NCI-H226 (cell line): ENCODE data around the gene DAB1.

Experiments
- DNase-seq: peaks from one replicate; pipeline ENCODE4 v3.0.0-alpha.2; 2015

DAB1 gene

GRCh38 chr1:57010511-57010910 is 413.3 kb downstream of the DAB1 start:
- no peak for DNase-seq

GRCh38 chr1:57007948-57008347 is 415.9 kb downstream of the DAB1 start:
- DNase-seq = no peak

- DNase-seq = no peak
These were observed 416.4 kb downstream of the DAB1 start for GRCh38 chr1:57007472-57007871.

DNA sequence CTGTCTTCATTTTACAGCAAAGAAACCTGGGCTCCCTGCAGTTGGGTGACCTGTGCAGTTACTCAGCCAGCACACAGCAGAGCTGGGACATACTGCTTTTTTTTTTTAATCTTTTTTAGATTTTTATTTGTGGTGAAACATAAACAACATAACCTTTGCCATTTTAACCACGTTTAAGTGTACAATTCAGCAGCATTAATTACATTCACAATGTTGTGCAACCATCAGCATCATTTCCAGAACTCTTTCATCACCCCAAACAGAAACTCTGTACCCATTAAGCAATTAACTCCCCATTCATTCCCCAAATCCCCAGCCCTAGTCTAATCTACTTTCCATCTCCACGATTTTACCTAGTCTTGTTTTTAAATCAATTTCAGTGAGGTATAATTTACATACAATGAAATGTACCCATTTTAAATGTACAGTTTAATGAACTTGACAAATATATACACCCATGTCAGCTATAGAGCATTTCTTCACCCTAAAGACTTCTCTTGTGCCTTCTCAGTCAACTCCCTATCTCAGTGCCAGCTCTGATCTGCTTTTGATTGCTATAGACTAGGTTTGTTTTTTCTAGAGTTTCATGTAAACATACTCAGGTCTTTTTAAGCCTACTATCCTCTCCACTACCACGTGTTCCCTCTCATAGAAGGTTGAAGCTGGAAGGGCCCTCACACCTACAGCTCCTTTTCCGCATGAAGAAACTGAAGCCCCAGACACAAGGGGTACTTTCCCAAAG is 420.3 kb downstream of the DAB1 start:
- DNase-seq = no peak

- no peak for DNase-seq
These were observed 428.3 kb downstream of the DAB1 start for GRCh38 chr1:56995414-56996100.

GRCh38 chr1:56993475-56993874 is 430.4 kb downstream of the DAB1 start:
- DNase-seq = no peak

GRCh38 chr1:56992318-56993125 is 431.3 kb downstream of the DAB1 start:
- DNase-seq = no peak

- no peak for DNase-seq
These were observed 432.3 kb downstream of the DAB1 start for GRCh38 chr1:56991576-56991975.

- no peak for DNase-seq
These were observed 437.5 kb downstream of the DAB1 start for GRCh38 chr1:56986397-56986796.

GRCh38 chr1:56985857-56986256 is 438.0 kb downstream of the DAB1 start:
- no peak for DNase-seq

DNA sequence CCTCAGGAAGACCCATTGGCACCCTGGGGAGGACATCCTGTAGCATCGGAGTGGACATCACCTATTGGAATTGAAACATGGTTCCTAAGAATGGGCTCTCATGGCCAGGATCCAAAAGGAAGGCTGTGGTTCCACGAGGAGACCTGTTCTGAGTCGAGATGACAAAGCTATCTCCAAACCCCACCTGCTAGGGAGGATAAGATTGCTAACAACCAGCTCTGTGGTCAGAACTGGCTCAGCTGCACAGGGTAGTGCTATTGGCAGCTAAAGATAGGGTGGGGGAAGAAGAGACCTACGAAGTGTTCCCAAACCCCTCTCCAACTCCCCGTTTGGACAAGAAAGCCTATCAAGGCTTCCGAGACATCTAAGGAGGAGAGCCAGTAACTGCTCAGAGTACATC is 440.4 kb downstream of the DAB1 start:
- no peak for DNase-seq

DNA sequence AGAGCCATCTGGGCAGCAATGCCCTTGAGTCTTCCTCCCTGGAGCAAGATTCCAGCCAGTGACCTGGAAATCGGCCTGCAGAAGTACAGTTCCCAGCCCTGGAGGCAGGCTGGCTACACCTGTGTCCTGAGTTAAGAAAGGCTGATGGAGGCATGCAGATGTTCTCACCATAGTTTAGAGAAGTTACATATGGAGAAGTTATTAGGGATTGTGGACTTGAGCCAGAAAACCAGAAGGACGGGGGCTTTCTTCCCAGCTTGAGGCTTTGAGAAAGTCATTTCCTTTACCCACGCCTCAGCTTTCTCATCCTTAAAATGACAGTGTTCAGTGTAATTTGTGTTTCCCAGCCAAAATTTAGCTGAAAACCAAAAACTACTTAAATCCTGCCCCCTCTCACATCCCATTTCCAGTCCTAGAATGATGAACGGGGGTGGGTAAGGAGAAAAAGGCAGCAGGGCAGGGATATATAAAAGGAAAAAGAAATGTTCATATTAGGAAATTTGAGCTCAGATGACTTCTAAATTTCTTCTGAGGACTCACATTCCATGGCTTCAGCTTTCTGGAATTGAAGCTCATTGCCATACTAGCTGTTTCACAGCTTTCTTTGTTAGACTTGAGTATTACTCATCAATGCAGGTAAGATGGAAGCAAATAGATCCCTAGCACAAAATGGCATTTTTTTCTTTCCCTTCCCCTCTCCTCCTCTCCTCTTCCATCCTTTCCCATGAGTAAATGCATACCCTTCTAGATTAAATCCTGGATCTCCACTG is 443.7 kb downstream of the DAB1 start:
- no peak for DNase-seq

GRCh38 chr1:56978819-56979218 is 445.0 kb downstream of the DAB1 start:
- no peak for DNase-seq

DNA sequence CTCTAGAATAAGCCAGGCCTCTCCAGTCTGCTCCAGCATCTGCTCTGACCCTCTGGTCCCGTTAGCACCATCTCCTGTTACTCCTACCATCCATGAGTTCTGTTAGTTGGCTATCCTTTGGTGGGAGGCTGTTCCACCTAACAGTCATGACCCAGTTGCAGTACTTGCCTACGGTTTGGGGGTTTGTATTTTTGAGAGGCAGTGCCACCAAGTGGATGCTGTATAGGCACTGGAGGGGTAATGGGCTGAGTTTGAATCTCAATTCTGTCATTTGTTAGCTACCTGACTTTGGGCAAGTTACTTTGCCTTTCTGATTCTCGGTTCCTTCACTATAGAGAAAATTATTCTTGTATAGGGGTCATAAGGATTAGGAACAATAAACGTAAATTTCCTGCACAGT is 445.9 kb downstream of the DAB1 start:
- no peak for DNase-seq

- DNase-seq = no peak
These were observed 448.4 kb downstream of the DAB1 start for GRCh38 chr1:56975446-56975845.

GRCh38 chr1:56973923-56974742 is 449.7 kb downstream of the DAB1 start:
- DNase-seq = no peak

DNA sequence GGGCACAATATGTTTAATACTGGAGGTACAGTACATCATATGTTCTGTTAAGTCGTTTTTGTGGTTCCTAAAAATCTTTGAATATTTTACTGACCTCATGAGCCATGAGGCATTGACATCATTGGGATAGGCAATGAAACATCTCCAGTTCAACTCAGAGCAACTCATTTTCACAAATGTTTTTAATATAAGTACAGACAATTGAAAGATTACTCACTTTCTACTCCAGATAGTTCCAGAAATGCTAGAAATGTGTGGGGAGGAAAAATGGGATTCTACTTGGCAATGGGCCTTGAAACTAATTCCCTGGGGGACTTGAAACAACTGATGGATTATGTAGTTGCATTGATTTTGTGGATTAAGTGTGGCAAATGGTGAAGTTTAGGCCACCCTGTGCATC is 450.9 kb downstream of the DAB1 start:
- no peak for DNase-seq

DNA sequence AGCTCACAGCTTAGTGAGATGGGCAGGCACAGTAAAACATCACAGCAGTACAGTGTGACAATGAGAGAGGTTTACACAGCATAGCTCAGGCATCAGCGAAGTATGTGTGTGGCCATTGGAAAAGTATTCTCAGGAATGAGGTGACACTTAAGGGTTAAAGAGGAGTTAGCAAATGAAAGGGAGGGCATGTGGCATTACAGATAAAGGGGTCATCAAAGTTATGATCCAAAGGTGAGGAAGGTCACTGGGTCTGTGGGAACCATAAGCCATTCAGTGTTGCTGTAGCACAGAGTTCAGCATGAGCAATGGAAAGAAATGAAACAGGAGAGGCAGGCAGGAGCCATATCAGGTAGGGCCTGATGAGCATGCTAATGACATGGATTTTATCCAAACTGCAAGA is 453.6 kb downstream of the DAB1 start:
- DNase-seq = no peak

DNA sequence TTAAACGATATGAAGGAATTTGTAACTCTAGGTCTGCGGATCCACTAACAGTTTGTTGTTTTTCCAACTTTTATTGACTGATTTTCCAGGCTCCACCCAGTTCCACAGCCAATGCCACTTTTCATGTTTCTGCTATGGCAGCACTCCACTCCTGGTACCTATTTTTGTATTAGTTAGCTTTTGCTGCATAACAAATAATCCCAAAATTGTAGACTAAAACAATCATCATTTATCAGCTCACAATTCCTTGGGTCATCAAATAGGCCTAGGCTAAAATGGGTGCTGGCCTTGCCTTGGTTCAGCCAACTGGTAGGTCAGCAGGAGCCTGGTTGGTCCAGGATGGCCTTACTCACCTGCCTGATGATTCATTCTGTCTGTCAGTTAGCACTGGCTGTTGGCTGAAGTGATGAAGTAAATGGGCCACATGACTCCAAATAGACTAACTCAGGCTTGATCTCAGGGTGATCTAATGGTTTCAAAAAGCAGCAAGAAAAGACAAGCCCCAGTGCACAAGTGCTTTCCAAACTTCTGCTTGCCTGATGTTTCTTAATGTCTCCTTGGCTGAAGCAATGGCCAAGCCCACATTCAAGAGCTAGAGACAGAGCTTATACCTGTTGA is 454.9 kb downstream of the DAB1 start:
- DNase-seq = no peak

- DNase-seq = no peak
These were observed 455.7 kb downstream of the DAB1 start for GRCh38 chr1:56967900-56968832.

DNA sequence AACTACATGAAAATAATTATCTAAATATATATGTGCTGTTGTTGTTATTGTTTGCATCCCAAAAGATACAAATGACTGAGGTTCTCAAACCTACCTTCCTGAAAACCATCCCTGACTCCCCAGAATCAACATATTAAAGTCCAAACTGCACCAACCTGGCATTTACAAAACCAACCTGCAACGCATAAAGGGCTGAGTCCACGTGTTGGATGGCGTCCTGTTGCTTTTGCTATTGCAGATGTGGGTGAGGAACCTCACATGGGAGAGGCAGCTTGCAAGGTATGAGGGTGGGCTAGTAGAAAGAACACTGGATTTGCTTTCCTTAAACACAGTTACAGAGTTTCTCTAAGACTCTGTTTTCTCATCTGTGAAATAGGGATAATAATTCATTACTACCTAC is 456.5 kb downstream of the DAB1 start:
- no peak for DNase-seq
